NCI-H1436 (cell line): ENCODE data around the gene DSTYK.
"Not testable (repeated sequence)": the region's sequence is repeated elsewhere in the genome, so short reads cannot be mapped to it uniquely, and the experiment has no call there.

Experiments
- DNase-seq: peaks from one replicate; lab custom pipeline; 2025; lab: John Stamatoyannopoulos, UW

The DSTYK gene

DNA sequence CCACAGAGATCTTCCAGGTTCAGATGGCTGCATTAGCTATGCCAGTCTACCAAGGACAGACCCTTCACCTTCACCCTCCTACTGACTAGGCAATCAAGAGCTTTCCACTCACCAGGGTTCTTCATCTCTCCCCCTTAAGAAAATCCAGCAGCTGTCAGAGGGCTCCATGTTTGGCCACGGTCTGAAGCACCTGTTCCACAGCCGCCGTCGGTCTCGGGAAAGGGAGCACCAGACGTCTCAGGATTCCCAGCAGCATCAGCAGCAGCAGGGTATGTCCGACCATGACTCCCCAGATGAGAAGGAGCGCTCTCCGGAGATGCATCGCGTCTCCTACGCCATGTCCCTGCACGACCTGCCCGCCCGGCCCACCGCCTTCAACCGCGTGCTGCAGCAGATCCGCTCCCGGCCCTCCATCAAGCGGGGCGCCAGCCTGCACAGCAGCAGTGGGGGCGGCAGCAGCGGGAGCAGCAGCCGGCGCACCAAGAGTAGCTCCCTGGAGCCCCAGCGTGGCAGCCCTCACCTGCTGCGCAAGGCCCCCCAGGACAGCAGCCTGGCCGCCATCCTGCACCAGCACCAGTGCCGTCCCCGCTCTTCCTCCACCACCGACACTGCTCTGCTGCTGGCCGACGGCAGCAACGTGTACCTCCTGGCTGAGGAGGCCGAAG is 30.0 kb upstream of the DSTYK start:
- DNase-seq, result no peak

DNA sequence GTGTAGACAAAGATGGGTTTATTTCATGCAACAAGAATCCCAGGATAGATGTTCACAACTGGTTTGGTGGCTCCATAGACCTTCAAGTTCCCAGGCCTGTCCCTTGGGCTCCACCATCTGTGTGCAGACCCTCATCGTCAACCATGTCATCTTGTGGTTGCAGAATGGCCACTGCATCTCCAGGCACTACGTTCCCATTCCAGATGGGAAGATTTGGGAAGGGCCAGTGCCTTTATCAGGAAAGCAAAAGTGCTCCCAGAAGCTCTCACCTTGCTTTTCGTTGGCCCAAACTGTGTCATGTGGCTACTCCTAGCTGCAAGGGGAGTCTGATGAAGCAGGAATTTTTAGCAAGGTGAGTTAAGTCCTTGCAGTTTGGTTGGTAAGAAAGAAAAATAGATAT is 29.1 kb upstream of the DSTYK start:
- DNase-seq, result no peak

DNA sequence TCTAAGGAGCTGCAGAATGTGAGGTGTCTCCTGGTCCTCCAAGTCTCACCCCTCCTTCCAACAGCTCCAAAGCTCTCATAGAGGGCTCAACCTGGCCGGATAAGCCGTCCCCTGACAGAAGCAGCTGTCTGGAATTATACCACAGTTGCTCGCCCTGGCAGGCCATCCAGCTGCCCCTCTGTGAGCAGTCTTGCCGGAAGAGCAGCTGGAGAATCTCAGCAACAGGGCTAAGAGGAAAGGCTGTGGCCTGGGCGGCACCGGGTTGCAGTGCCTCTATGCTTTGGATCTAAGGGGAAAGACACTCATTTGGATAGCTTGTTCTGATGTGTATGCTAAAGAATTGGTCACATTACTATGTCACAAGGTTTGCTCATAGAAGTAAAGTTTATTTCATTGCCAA is 28.6 kb upstream of the DSTYK start:
- DNase-seq, result no peak

DNA sequence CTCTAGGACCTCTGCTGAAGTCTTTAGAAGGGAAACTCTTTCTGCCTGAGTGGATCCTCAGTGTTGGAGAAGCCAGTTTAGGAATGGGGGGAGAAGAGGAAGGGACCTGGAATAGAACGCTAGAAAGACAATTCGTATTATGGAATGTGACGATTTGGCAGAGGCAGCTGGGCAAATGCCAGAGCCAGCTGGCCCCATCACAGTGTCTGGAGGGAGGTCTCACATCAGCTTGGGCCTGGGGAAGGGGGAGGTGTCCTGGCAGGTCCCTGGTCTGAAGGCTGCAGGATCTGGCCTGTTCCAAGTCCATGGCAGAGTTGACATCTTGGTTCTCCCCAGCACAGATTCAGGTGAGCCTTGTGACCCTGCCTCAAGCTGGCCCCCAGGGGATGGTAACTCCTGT is 27.6 kb upstream of the DSTYK start:
- DNase-seq, result no peak

DNA sequence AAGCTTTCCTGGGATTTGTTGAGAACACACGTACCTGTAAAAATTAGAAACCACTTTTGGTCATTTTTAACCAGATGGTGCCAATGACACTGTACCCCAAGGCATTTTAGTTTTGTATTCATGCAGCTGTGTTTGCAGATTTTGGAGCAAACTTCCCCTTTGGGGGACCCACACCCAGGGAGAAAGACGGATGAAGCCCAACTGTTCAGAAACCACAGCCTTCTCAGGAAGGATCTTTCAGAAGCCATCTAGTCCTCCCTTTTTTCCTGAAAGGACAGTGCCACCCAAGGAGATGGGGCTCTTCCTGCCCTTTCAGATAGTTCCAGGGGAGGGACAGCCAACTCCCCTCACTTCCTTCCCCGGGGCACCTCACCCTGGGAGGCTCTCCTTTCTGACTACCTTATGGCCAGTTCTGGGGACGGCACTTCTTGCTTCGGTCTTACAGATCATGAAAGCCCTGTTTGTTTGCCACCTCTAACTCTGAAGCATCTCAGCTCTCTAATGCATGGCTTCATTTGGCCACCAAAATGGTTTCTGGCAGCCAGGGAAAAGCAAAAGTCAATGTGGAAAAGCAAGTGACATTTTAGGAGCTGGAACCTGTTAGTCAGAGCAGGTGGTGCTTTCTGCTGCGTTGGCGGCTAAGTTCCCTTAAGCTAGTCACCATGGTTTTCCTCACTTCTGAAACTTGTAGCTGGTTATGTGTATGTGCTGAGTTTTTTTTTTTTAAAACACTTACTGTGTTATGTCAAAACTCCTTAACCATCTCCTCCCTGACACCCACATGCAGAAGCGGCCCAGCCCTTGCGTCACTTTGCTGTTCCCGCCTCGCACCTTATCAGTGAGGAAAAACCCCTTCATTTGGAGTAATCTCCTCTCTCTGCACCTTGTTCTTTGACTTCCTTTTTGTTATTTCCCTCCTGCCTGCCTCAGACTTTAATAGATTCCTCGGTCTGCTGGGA is 26.3 kb upstream of the DSTYK start:
- DNase-seq, result no peak

DNA sequence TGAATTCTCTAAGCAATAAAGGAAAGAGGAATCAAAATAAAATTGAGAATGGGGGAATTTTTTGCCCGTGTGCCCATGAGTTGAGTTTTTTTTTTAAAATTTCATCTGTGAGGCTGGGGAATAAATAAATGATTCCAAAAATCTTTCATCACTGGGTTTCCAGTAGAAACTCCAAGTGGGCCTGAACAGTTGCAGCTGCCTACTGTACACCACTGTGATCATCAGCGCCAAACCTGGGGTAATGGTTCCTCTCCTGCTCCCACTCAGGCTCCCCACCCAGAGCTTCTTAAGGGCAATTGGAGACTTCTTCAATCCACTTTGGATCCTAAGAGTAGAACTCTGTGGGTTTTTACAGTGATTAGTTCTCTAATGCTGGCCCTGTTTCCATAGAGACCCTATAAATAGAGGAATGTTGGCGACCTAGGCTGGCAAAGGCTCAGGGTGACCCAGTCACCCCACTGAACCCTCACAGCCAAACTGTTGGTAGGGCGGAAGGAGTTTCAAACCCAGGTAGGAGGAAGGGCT is 25.5 kb upstream of the DSTYK start:
- DNase-seq, result no peak

DNA sequence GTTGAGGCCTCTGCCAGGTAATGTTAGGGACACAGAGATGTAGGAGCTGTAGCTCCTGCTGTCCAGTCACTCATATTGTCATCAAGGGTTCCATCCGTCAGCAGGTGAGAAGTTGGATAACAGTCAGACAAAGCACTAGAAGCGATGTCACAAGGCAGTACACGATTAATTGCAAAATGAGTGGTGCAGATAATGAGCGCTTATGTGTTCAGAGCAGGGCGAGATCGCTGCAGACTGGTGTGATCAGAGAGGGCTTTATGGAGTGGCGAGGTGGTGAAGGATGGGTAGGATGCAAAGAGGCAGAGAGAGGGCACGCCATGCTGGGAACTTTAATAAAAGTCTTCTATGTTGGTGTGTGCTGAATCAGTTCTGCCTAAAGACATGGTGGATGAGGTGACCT is 25.0 kb upstream of the DSTYK start:
- DNase-seq, result no peak

DNA sequence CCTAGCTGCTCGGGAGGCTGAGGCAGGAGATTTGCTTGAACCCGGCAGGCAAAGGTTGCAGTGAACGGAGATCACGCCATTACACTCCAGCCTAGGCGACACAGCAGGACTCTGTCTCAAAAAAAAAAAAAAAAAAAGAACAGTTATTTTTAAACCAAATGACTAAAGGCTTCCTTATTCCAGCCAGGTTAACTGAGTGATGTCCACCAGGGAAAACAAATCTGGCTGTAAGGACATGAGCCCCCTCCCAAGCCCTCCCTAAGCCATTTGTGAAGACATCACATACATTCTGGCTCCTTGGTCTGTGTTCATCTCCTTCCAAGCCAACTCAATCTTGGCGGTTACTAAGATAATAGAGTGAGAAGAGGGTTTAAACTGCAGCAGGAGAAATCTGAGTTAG is 24.4 kb upstream of the DSTYK start:
- DNase-seq, result no peak

DNA sequence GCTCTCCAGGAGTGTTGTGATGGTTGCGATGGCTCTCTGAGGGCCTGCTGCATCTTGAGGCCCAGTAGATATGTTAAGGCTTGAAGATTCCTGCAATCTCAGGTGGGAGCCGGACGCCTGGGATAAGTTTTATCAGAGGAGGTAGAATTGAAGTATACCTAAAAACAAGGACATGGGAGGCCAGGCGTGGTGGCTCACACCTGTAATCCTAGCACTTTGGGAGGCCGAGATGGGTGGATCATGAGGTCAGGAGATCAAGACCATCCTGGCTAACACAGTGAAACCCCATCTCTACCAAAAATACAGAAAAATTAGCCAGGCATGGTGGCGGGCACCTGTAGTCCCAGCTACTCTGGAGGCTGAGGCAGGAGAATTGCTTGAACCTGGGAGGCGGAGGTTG is 22.5 kb upstream of the DSTYK start:
- DNase-seq, result not testable (repeated sequence)

DNA sequence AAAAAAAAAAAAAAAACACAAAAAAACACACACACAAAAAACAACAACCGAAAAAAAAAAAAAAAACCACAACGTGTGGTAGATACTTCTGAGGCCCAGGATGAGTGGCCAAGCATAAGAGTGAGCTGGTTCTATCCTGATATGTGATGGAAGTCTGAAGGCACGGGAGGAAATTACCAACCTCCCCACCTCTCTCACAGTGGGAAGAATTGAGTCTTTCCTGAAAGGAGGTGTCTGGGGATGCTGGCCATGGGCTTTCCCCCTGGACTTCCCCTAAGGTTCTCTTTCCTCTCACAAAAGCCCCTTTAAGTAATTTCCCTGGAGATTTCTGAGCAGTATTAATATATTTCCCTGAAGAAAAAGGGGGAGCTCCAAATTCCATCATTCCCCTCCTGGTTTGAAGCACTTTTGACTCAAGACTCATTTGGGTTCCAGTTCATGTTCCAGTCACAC is 21.5 kb upstream of the DSTYK start:
- no peak for DNase-seq

DNA sequence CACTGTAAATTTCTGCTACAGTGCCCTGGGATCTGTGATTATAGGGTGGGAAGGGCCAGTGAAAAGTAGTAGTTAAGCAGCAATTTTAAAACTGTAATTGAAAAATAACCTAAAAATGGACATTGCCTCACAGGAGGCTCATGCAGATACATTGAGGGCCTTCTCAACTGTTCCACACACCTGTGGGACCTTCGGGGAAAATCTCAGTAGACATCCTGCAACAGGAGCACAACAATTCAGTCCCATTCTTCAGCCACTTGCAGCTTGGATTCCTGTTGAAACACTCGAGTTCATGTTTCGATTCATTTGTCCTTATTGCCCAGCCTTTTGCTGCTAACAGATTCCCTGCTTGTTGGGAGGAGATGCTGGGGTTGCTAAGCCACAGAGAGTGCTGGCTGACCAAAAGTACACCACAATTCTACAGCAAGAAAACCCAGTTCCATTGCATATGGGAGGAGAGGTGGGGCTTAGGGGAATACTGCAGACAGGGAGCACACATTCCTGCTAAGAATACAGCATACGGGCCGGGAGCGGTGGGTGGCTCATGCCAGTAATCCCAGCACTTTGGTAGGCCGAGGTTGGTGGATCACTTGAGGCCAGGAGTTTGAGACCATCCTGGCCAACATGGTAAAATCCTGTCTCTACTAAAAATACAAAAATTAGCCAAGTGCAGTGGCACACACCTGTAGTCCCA is 20.8 kb upstream of the DSTYK start:
- no peak for DNase-seq

DNA sequence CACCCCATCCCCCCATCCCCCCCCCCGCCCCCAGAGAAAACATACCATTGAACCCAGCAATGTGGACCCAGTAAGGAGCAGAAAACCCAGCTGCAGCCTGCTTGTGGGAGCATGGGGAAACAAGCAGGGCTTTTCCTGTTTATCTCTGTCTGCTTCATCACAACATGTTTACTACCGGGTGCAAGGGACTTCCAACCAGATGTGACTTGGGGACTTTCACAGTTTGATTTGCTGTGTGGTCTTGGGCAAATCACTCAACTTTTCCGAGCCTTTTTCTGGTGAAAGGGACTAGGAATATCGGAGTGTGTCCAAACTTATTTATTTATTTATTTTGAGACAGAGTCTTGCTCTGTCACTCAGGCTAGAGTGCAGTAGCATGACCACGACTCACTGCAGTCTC is 19.5 kb upstream of the DSTYK start:
- DNase-seq, result no peak

DNA sequence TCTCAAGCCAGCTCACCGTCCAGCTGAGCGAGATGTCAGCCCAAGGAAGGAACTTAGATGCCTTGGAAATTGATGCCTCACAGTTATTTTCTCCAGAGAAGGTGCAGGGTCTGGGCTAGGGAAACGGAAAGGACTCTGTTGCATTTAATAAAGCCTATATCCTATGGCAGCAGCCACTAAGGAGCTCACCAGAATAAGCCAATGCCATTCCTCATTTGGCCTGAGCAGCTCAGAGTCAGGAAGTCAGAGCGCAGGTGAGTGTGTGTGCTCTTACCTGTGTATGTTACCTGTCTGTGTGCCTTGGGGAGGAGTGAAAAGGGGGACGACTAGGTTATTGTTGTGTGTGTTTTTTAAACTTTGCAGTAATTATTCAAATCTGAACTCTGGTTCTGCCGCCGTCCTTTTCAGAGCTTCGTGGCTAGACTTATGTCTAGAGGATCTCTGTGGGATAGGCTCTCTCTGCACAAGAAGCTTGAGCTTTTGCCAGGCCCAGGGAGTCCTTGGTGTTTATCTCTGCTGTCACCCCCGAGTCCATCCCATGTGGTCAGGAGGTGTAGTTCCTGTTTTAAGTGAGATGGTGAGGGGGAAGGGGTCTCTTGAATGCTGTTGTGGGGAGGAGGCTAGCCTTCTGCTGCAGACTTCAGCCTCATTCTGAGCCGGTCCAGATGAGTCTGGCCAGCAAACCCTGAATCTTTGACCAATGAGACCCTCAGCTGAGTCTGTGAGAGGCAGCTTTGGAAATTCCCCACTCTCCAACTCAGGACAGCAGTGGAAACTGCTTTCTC is 18.6 kb upstream of the DSTYK start:
- no peak for DNase-seq

DNA sequence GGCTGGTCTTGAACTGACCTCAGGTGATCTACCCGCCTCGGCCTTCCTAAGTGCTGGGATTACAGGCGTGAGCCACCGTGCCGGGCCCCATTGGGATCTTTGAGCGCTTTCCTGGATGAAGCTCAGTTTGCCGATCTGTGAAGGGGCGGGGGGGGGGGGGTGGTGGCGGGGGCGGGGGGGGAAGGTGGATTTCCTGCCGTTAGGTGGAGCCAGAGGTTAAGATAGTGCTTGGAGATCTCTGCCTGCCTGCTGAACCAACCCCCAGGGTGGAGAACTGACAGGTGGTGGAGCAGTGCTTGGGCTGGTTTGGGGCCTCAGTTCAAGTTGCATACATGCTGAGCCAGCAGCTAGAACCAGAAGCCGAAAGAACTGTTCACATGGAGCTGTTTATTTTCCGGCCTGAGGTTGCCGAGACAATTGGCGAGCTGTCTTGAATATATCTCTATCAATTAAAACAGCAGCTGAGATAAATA is 17.9 kb upstream of the DSTYK start:
- peak; percentile 86 for DNase-seq

DNA sequence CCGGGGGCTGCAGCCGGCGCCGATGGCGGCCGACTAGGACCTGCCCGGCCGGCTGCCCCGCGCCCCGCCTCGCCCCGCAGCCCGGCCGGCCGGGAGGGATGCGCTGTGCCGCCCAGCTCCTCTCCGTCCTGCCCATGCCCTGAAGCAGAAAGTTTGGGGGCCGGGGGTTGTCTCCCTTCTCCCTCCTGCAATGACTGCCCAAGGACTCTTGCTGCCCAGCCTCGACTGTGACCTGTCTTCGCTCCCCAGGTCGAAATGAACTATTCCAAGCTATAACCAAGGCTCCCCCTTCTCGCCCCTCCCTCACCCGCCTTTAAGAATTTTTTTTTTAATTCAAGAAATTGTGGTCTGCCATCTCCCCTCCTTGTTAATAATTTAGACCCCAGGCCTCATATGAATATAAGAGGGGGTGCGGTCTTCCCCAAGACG is 16.6 kb upstream of the DSTYK start:
- DNase-seq, result no peak

DNA sequence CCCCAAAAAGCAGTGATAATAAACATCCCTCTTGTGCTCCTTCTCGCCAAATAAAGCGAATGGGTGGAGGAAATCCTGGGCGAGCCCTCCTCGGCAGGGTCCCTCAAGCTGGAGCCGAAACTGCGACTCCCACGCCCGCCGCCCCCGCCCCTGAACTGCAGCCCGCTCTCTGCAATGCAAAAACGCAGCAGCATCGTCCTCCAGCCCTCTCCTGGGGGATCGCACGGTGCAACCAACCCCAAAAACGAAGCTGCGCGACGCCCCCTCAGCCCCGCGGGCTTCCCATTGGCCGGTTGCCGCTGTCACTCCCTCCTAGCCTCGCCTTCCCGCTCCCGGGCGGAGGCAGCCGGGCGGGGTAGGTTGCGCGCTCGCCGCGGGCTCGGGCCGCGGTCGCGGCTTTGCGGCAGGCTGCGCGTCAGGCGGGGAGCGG is 16.1 kb upstream of the DSTYK start, which contains the start of gene TMCC2:
TSS of gene TMCC2 (plus strand) at position 363 of the 430 bp plus-strand sequence. CDS start 619 bp downstream, outside the sequence.
- DNase-seq, result peak; percentile 98

DNA sequence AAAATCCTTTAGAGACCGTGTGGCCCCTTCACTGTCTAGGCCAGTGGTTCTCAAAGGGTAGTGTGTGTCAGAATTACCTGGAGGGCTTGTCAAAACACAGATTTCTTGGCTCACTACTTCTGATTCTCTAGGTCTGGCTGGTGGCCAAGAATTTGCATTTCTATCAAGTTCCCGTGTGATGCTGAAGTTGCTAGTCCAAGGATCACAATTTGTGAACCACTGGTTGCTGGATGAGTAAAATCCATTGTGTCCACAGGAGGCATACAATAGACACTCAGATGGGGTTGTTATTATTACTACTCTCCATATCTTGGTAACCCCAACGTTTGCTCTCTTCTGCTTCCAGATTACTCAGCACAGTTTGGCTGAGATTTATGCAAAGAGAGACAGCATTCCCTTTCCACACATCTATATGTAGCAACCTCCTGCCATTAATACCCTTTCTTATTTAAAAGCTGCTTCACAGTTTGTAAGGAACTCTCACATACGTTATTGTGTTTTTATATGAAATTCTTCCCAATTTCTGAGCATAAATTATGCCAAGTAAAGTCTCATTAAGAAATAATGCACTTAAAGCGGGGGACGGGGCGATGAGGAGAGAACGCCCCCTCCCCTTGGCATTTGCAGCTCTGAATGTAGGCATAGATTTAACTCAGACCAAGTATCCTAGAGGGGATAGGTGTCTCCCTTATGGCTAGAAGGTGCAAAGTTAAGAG is 15.5 kb upstream of the DSTYK start:
- no peak for DNase-seq

DNA sequence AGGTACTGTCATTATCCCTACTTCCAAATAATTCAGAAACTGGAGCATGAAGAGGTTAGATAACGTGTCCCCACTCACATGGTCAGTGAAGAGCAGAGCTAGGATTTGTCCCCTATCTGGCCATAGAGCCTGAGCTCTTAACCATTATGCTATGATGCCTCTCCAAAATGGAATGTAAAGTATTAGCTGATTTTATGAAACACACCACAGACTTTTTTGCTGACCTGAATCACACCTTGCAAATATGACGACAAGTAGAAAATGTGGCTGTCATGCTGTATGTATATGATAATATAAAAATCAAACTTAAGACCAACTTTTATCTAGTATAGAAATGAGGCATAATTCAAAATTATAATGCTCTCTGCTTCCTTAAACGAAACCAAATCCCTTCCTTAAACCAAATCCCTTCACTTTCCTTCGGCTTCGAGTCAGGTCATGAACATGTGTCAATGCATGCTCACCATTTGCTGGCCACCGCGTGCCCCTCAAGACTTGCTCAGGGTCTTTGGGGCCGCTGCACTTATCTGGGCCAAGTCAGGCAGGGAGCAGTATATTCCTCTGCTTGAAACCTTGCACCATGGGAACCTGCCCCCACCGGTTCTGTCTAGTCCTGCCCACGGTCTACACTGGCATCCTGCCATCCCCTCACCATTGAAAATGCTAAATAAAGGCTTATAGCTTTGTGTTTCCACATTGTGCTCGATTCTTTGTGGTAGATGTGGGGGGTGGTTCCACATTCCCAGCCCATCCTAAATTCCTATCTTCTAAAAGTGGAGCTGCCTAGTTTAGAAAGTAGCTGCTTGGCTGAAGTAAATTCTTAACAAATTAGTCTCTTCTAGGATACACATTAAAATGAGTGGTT is 14.6 kb upstream of the DSTYK start:
- DNase-seq, result no peak

DNA sequence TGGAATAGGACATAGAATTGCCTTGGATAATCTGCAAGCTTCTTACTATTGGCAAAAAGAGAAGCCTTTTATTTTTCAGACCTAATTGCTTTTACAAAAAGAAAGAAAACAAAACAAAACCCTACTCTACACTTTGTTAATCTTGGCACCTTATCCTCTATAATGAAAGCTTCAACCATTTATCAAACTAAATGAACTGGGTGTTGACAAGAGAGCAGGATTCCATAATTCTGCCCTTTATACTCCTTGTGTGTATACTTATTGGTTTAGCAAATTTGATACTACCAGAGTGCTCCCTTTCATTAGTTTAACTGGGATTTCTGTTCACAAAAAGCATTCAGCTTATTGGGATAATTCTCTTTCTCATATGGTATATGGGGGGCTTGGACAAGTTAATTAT is 13.2 kb upstream of the DSTYK start:
- DNase-seq, result no peak

DNA sequence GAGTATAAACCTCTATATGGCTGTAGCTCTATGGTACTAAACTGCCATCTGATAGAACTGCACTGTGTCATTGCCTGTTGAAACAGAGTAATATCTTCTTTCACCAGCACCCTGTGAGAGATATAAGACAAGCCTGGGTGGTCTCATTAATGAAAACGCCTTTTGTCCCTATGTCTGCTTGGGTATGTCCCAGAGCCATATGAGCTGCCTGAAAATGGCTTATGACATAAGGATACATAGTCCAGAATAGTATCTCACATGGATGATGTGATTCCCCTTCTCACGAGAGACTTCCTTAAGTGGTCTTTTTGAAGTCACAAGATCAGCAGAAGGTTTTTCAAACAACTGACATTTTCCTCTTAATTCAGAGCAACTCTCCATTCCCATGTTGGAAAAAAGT is 8.9 kb upstream of the DSTYK start:
- no peak for DNase-seq
